Choroid plexus epithelial cell (primary cell): ENCODE data around the gene DLX2.

Source experiments
- DNase-seq: peaks from one replicate; pipeline ENCODE4 v3.0.0-alpha.2; 2010; ENCODE audit warnings: low read depth
- H3K4me3 ChIP-seq: 2 replicates; pipeline ENCODE4 v1.5.1; 2011; ENCODE audit warnings: low read depth, mild to moderate bottlenecking, control low read depth, low read length, moderate library complexity
- TF ChIP-seq, protein P1 (sequence below): conservative IDR thresholded peaks from 2 replicates; pipeline ENCODE4 v1.5.1; 2011; ENCODE audit warnings: low read depth, mild to moderate bottlenecking, control low read depth, inconsistent platforms, low read length, moderate library complexity

The DLX2 gene

DNA sequence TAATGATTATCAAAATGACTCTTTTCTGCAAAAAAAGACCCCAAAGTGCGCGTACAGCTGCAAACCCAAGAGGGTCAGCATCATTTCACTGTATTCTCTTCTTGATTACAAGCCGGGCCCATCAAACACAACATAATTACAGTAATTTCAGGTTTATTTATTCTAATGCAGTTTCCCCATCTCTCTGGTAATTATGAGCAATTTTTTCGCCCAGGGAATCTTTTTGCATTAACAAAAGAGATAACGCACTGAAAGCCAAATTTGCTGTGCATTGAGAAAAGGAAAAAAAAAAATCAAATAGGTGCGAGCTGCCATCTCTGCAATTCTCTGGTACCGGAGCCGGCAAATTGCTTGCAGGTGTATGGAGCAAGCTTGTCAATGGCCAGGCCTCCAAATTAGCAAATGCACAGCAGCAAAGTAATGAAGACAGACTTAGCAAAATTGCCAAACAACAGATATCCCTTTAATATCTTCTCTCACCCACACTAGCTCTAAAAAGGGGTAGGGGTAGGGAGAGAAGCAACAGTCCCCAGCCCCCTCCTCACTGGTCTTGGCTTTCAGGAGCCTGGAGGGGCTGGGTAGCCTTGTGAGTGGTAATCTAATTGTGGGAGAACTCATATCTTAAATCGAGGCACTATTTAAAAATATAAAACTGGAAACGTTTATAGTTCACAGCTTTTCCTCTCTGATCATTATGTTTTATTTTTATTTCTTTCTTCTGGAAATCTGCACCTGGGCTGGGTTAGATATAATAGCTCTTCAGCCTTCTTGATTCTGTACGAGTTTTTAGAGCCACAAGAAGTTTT, 10.7 kb downstream of the DLX2 start:
- TF ChIP-seq, protein P1, sequence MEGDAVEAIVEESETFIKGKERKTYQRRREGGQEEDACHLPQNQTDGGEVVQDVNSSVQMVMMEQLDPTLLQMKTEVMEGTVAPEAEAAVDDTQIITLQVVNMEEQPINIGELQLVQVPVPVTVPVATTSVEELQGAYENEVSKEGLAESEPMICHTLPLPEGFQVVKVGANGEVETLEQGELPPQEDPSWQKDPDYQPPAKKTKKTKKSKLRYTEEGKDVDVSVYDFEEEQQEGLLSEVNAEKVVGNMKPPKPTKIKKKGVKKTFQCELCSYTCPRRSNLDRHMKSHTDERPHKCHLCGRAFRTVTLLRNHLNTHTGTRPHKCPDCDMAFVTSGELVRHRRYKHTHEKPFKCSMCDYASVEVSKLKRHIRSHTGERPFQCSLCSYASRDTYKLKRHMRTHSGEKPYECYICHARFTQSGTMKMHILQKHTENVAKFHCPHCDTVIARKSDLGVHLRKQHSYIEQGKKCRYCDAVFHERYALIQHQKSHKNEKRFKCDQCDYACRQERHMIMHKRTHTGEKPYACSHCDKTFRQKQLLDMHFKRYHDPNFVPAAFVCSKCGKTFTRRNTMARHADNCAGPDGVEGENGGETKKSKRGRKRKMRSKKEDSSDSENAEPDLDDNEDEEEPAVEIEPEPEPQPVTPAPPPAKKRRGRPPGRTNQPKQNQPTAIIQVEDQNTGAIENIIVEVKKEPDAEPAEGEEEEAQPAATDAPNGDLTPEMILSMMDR: no peak
- no peak for DNase-seq
- no peak overlapping the region for H3K4me3 ChIP-seq

DNA sequence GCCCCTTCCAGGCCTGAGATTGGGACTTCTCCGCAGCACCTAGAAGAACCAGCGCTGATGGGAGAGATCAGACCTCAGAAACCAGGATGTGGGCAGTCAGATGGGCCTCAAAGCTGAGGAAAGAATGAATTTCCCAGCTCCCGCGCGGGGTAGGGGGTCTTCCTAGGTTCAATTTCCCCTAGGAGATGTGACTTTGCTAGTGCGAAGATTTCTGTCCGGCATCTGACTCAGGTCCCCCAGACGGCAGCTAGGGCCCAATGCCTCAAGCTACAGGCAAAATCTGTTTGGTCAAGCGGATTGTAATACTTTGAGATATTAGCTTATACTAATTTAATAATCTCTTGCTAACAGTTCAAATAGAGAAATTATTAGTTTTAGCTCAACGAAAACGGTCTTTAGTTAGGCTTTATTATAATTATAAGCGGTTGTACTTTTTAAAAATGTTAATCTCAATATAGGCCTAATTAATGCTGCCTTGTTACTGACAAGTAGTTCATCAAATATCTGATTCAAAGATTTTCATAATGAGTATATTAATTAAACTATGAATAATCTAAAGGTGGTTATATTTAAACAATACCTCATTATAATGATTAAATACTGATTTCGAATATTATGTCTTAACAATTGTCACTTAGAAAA, 11.6 kb downstream of the DLX2 start:
- H3K4me3 ChIP-seq: no peak overlapping the region
- no peak for DNase-seq
- TF ChIP-seq, protein P1: no peak

DNA sequence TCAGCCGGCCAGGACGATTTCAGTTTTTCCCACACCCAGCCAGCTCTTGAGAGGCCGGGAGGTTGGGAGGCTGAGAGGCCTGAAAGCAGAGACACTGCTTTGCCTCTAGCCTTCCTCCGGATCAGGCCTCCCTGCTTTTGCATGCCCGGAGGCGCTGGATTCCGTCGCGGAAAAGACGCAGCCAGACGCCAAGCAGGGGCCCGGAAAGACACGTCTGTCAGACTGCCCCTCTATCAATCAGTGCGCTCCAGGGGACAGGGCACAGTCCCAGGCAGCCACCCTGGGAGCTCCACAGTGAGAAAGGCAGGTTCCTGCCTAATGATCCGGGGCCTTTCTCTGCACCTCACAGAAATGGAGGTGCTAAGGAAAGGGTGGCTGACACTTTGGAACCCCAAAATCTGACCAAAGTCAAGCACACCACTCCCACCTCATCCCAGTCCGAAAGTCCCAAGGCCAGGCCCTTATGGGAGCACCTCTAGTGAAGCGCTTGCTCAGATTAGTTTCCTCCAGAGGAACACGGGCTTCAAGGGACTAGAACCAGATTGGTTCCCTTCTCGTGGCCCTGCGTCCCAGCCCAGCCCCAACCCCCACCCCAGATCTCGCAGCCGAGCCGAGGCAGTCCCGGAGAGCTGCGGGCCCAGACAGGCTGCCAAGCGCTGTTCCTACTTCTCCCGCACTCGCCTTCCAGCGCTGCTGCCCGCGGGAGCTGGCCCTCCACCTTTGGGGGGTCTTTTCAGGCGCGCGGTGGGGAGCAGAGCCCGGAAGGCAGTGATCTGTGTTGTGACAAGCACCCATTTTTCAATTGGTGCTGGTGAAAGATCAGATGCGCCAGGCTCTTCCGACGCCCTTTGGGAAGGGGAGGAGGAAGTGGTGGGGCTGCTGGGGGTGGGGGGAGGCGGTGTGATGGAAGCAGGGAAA, 12.4 kb downstream of the DLX2 start:
- no peak for DNase-seq
- TF ChIP-seq, protein P1: no peak
- H3K4me3 ChIP-seq: no peak overlapping the region

DNA sequence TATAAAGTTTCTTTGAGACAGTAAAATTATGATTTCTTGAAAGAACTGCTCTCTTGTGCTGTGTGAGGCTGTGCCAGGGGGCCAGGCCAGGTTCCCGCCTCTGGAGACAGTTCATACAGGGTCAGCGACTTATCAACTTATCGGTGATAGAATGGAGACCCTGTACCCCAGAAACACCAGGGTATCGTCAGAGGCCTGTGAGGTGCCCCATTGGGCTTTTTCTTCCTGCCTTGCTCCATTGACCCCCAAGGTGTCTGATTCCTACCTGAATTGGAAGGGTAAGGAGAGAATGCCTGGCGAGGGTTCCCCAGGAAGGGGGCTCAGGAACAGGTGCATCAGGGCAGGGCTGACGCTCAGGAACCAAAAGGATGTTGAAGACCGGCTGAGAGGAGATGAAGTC, 13.1 kb downstream of the DLX2 start:
- TF ChIP-seq, protein P1: no peak
- no peak overlapping the region for H3K4me3 ChIP-seq
- DNase-seq: no peak

DNA sequence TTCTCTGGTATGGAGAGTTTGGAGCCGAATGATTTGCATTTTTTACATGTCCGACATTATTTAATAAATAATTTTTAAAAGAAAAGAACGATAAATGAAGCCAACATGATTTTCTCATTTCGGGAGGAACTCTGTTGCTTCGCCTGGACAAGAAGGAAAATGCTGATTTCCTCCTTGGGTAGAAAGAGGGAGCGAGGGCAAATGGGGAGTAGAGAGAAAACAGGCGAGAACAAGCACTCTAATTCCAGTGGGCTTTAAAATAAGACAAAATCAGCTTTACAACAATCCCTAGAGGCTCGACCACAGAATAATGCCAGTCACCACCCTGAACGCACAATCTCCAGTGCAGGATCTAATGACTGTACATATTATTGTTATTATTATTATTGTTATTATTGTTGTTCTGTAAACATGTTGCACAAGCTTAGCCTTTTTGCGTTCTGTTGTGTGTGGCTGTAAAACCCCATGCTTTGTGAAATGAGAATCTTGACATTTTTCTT, 13.6 kb downstream of the DLX2 start:
- H3K4me3 ChIP-seq: no peak overlapping the region
- no peak for DNase-seq
- TF ChIP-seq, protein P1: no peak

DNA sequence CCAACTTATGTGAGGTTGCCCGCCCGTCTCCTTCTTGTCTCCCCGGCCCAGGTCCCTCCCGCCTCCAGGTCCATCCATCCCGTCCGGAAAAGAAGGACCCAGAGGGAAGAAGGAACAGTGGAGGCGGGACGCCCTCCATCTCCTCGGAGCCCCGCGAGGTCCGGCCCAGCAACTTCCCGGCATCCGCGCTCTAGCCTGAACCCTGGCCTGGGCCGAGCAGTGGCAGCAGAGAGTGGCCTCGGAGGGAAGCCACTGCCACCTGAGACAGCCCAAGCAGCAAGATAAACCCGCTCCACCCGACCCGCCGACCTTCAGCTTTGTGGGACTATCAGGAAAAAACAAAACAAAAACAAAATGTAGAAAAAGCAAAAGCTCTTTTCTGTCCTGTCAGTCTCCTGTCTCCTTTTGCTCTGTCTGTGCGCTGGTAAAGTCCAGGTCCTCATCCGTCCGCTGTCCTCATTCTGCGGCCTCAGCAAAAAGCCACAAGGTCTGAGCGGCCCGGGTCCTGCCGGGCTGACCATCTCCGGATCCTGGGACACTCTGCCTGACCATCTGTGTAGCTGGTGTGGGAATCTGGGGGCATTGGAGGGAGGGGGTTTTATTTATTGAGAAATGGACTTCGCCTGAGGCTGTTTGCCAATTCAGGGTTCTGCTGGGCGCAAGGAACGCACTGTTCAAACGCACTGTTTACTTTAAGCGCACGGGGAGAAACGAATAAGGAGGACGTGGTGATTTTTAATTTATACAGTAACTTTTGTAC, 14.3 kb downstream of the DLX2 start:
- TF ChIP-seq, protein P1: no peak
- H3K4me3 ChIP-seq: no peak overlapping the region
- DNase-seq: no peak
